Lower lobe of right lung (tissue), 2 donors: ENCODE results near the gene CAPN10. TPM values are rescaled to one million over a fixed set of nuclear protein-coding genes. Genes with fewer than 3 reads are reported as not detected.

Experiments used
- ATAC-seq, 2 donors: fragments of 200-7000 bp; cut with Tn5 transposase; one replicate each; pipeline ENCODE4 v1.9.1; 2020 to 2022; ENCODE audit warnings: mild to moderate bottlenecking in 2 of 2, moderate library complexity in 2 of 2
- DNase-seq: peaks from one replicate; pipeline ENCODE4 v3.0.0-alpha.2; 2020
- H3K27ac ChIP-seq: fragments of 200-600 bp; one replicate; pipeline ENCODE4 v1.8.0; 2022
- H3K27me3 ChIP-seq: fragments of 200-600 bp; one replicate; pipeline ENCODE4 v1.8.0; 2022; ENCODE audit warnings: low read depth
- H3K36me3 ChIP-seq: fragments of 200-600 bp; one replicate; pipeline ENCODE4 v1.8.0; 2022; ENCODE audit warnings: mild to moderate bottlenecking
- H3K4me1 ChIP-seq: fragments of 200-600 bp; one replicate; pipeline ENCODE4 v1.8.0; 2022
- H3K4me3 ChIP-seq: fragments of 200-600 bp; one replicate; pipeline ENCODE4 v1.8.0; 2022; ENCODE audit warnings: mild to moderate bottlenecking
- H3K9me3 ChIP-seq: fragments of 200-600 bp; one replicate; pipeline ENCODE4 v1.8.0; 2022
- CTCF ChIP-seq: fragments of 200-600 bp; IDR thresholded peaks from one replicate; pipeline ENCODE4 v1.8.0; 2022; ENCODE audit warnings: antibody characterized with exemption, mild to moderate bottlenecking
- intact Hi-C: fragments of 100-400 bp; cut with DNase I; formaldehyde crosslinking; loops from one replicate; pipeline ENCODE4 v1.11.0; 2022
- total RNA-seq: library from RNA; stranded (reverse); fragmentation: NEBNext Ultra II Directional; extraction: Animal tissue kit (Norgen Biotek cat#: 25700); gene quantifications from one replicate; pipeline ENCODE4 v1.2.1, GENCODE V29; 2021
- donor health status: DM: no; HTN: yes; CAD: no; lungs with severe emphysema.

CAPN10 gene
- total RNA-seq, 1 donor from 2014 or later: 37.2 TPM

- Histone ChIP-seq H3K27ac (no peak overlapping the region), H3K36me3 (peaks cover 29% of the 10 kb centered on the region), H3K4me3 (no peak overlapping the region), H3K9me3 (no peaks in the 10 kb centered on the region), H3K4me1 (peaks cover under 1% of the 10 kb centered on the region), H3K27me3 (no peaks in the 10 kb centered on the region)
- DNase-seq: no peak
- intact Hi-C loops: no loop called here
- no peak for TF ChIP-seq CTCF
- no peak for ATAC-seq
Observed at GRCh38 chr2:240551811-240552210, 34.7 kb upstream of the CAPN10 start.

GRCh38 chr2:240553956-240554480 lies 32.5 kb upstream of the CAPN10 start:
- Histone ChIP-seq H3K4me1 (peaks cover 23% of the 10 kb centered on the region), H3K27ac (no peak overlapping the region), H3K9me3 (no peaks in the 10 kb centered on the region), H3K4me3 (no peak overlapping the region), H3K36me3 (peaks cover 29% of the 10 kb centered on the region), H3K27me3 (no peaks in the 10 kb centered on the region)
- ATAC-seq (no peak), DNase-seq (no peak)
- TF ChIP-seq CTCF: no peak
- intact Hi-C loops: no loop called here

- intact Hi-C loops: no loop called here
- ATAC-seq (no peak), DNase-seq (peak; percentile 43)
- TF ChIP-seq CTCF: no peak
- Histone ChIP-seq H3K9me3 (no peaks in the 10 kb centered on the region), H3K27me3 (no peaks in the 10 kb centered on the region), H3K4me3 (no peak overlapping the region), H3K27ac (no peak overlapping the region), H3K36me3 (peaks cover 29% of the 10 kb centered on the region), H3K4me1 (peaks cover 32% of the 10 kb centered on the region)
Observed at GRCh38 chr2:240554767-240555493, 31.6 kb upstream of the CAPN10 start.

DNA sequence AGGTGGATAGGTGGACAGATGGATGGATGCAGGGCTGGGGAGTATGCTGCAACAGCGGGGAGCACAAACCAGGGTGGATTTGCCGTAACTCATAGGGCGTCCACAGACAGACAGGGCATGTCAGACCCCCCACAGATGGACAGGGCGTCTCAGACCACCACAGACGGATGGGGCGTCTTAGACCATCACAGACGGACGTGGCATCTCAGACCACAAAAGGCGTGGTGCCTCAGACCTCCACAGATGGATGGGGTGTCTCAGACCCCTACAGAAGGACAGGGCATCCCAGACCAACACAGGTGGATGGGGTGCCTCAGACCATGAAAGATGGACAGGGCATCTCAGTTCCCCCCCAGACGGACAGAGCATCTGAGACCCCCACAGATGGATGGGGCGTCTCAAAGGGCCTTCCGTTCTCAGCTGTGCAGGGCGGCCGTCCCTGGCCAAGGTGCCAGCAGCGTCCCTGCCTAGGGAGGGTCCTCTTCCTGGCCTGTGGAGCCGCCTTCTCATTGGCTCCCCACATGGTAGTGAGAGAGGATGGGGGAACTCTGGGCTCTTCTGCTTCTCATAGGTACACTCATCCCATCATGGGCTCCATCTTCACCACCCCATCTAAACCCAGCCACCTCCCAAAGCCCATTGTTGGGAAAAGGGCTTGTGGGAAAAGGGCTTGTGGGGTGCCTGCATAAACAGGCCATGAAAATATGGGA lies 30.8 kb upstream of the CAPN10 start:
- H3K27me3 ChIP-seq: no peaks in the 10 kb centered on the region
- H3K4me3 ChIP-seq: no peak overlapping the region
- no peak for ATAC-seq
- peaks cover 29% of the 10 kb centered on the region for H3K36me3 ChIP-seq
- no peaks in the 10 kb centered on the region for H3K9me3 ChIP-seq
- H3K27ac ChIP-seq: no peak overlapping the region
- intact Hi-C loops: no loop called here
- no peak for DNase-seq
- no peak for TF ChIP-seq CTCF
- H3K4me1 ChIP-seq: peaks cover 33% of the 10 kb centered on the region

DNA sequence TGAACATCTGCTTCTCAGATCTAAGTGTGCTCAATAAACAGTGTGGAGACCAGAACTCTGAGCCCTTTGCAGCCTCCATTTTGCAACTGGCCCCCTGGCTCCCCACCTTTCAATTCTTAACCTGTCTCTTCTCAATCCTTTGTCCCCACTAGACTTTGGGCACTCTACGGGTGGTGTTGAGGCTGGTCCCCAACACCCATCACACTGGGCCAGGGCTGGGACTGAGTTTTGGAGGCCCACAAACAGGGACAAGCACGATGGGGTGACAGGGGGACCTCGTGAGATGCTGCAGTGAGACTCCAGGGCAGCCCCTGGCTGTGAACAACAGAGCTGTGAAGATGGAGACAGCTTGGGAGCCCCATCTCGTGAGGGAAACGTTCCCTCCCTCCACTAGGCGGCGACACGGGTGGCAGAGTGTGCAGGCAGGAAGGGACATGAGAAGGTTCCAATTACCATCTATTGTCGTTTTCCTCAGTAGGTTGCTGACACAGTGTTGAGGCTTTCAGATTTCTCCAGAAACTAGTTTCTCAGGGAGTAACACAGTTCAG lies 29.9 kb upstream of the CAPN10 start:
- peaks cover 20% of the 10 kb centered on the region for H3K36me3 ChIP-seq
- intact Hi-C loops: no loop called here
- no peak overlapping the region for H3K4me3 ChIP-seq
- DNase-seq (peak; percentile 63), ATAC-seq (no peak)
- H3K27ac ChIP-seq: no peak overlapping the region
- H3K9me3 ChIP-seq: no peaks in the 10 kb centered on the region
- TF ChIP-seq CTCF: peak; percentile 39
- H3K4me1 ChIP-seq: peaks cover 39% of the 10 kb centered on the region
- H3K27me3 ChIP-seq: no peaks in the 10 kb centered on the region
